ENCODE measurements around the gene UCHL1. TPM values are rescaled to one million over a fixed set of nuclear protein-coding genes. Genes with fewer than 3 reads are reported as not detected.

Gene UCHL1
- total RNA-seq, 1 experiment from 2014 or later = 0.54 TPM

DNA sequence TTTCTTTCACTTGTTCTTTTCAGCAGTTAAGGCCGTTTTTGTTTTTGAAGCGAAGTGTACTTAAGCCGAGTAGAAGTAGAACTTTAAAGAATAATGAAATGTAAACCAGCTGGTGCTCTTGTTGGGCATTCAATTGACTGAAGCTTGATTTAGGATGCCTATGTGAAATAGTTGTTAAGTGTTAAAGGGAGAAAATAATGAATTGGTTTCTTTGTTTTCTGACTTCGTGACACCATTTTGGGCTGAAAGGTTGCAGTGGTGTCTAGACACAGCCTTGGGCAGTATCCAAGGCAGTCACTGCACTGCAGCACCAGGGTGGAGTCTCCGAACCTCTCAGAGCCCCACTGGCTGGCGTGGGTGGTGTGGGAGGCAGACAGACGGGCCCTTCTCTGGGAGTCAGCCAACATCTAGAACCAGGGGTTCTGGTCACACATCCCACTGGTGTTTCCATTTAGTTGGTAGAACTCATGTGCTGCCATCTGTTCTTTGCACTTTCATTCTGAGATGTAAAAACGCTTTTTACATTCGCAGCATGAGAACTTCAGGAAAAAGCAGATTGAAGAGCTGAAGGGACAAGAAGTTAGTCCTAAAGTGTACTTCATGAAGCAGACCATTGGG is 3.5 kb downstream of the UCHL1 start:
- ChIA-PET CTCF (interaction anchor here (3.1 kb wide), 1 partner anchor 402 kb away, joined by 24 read pairs; no protein-coding TSS in a partner anchor), RAD21 (ENCODE audit: low non-redundant PET in 1 of 2, low total read pairs in 2 of 2, uncharacterized antibody in 2 of 2, unreplicated experiment in 2 of 2) (no interaction called here)
- no peak for ATAC-seq

More for the DNA sequence above, 3.5 kb downstream of the UCHL1 start:
- no peak overlapping the region for H3K27ac ChIP-seq (ENCODE audit: low read depth, low read length)
- intact Hi-C loops (cut with micrococcal nuclease) = no loop called here
- no peak overlapping the region for H3K4me2 ChIP-seq (ENCODE audit: low read length)
- H3K4me1 ChIP-seq (ENCODE audit: control insufficient read depth in 1 of 2, insufficient read depth in 2 of 2, low read length in 2 of 2) = peaks cover 0 to 8% of the 10 kb centered on the region in 2 experiments; a peak in 2 of 4 replicates
- no peaks in the 10 kb centered on the region for H3K9me2 ChIP-seq (ENCODE audit: insufficient read depth)
- no peaks in the 10 kb centered on the region for H3K9me3 ChIP-seq (ENCODE audit: control insufficient read depth in 1 of 2, insufficient read depth in 1 of 2, low read depth in 1 of 2, low read length in 2 of 2)
- DNase-seq (ENCODE audit: low read depth, low spot score) = no peak
- TF ChIP-seq EZH2phosphoT487 (IDR thresholded peaks at IDR 0.05; ENCODE audit: borderline replicate concordance) = no peak
- no peak for TF ChIP-seq SIN3A (IDR thresholded peaks at IDR 0.05; ENCODE audit: low read depth)
- TF ChIP-seq REST (IDR thresholded peaks at IDR 0.05; ENCODE audit: low read depth) = no peak
- no peak for TF ChIP-seq ZNF274 (IDR thresholded peaks at IDR 0.05; ENCODE audit: low read depth, low read length)
- TF ChIP-seq EGR1 (IDR thresholded peaks at IDR 0.05; ENCODE audit: low read depth) = no peak
- TF ChIP-seq ELF1 (IDR thresholded peaks at IDR 0.05; ENCODE audit: borderline replicate concordance, low read depth) = no peak
- TF ChIP-seq EZH2 (IDR thresholded peaks at IDR 0.05) = no peak
- no peak for TF ChIP-seq SRF (IDR thresholded peaks at IDR 0.05; ENCODE audit: low read depth)
- TF ChIP-seq, protein P1, sequence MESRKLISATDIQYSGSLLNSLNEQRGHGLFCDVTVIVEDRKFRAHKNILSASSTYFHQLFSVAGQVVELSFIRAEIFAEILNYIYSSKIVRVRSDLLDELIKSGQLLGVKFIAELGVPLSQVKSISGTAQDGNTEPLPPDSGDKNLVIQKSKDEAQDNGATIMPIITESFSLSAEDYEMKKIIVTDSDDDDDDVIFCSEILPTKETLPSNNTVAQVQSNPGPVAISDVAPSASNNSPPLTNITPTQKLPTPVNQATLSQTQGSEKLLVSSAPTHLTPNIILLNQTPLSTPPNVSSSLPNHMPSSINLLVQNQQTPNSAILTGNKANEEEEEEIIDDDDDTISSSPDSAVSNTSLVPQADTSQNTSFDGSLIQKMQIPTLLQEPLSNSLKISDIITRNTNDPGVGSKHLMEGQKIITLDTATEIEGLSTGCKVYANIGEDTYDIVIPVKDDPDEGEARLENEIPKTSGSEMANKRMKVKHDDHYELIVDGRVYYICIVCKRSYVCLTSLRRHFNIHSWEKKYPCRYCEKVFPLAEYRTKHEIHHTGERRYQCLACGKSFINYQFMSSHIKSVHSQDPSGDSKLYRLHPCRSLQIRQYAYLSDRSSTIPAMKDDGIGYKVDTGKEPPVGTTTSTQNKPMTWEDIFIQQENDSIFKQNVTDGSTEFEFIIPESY (IDR thresholded peaks at IDR 0.05; ENCODE audit: extremely low read depth, insufficient replicate concordance, low read length) = no peak
- TF ChIP-seq ATF3 (IDR thresholded peaks at IDR 0.05) = no peak
- no peak for TF ChIP-seq POLR2A (IDR thresholded peaks at IDR 0.05; ENCODE audit: borderline replicate concordance, extremely low read depth, insufficient read depth, insufficient read length)
- TF ChIP-seq SP1 (IDR thresholded peaks at IDR 0.05; ENCODE audit: low read depth) = no peak
- TF ChIP-seq, protein P2, sequence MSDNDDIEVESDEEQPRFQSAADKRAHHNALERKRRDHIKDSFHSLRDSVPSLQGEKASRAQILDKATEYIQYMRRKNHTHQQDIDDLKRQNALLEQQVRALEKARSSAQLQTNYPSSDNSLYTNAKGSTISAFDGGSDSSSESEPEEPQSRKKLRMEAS (IDR thresholded peaks at IDR 0.05) = no peak
- TF ChIP-seq, protein P3, sequence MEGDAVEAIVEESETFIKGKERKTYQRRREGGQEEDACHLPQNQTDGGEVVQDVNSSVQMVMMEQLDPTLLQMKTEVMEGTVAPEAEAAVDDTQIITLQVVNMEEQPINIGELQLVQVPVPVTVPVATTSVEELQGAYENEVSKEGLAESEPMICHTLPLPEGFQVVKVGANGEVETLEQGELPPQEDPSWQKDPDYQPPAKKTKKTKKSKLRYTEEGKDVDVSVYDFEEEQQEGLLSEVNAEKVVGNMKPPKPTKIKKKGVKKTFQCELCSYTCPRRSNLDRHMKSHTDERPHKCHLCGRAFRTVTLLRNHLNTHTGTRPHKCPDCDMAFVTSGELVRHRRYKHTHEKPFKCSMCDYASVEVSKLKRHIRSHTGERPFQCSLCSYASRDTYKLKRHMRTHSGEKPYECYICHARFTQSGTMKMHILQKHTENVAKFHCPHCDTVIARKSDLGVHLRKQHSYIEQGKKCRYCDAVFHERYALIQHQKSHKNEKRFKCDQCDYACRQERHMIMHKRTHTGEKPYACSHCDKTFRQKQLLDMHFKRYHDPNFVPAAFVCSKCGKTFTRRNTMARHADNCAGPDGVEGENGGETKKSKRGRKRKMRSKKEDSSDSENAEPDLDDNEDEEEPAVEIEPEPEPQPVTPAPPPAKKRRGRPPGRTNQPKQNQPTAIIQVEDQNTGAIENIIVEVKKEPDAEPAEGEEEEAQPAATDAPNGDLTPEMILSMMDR (IDR thresholded peaks at IDR 0.05 in 2 of 3, conservative IDR thresholded peaks at IDR 0.05 in 1 of 3; ENCODE audit: borderline replicate concordance in 1 of 3, insufficient read depth in 1 of 3, low read depth in 2 of 3, low read length in 2 of 3) = no peak
- TF ChIP-seq POLR2AphosphoS5 (IDR thresholded peaks at IDR 0.05; ENCODE audit: low read depth, low read length) = no peak
- TF ChIP-seq JUND (IDR thresholded peaks at IDR 0.05) = no peak
- TF ChIP-seq FOSL1 (IDR thresholded peaks at IDR 0.05; ENCODE audit: low read depth) = no peak
- no peak for TF ChIP-seq CEBPB (IDR thresholded peaks at IDR 0.05; ENCODE audit: low read depth)
- TF ChIP-seq CBX3 (IDR thresholded peaks at IDR 0.05; ENCODE audit: low read depth) = no peak
- H4K20me1 ChIP-seq (ENCODE audit: insufficient read depth) = no peaks in the 10 kb centered on the region
- BruUV-seq (replicated peaks) = no TSS peak
- H3K9ac ChIP-seq (ENCODE audit: low read length) = no peak overlapping the region
- no peak overlapping the region for H2AFZ ChIP-seq (ENCODE audit: low read depth, low read length, poor library complexity, severe bottlenecking)
- no peaks in the 10 kb centered on the region for H3K79me2 ChIP-seq (ENCODE audit: insufficient read depth, low read length)
- H3K4me3 ChIP-seq (replicated peaks in 1 of 2; ENCODE audit: low read depth in 1 of 2, low read length in 2 of 2) = no peak overlapping the region
- POLR2A ChIA-PET = no interaction called here
- H3K36me3 ChIP-seq (ENCODE audit: control insufficient read depth in 1 of 2, insufficient read depth in 2 of 2, low read length in 2 of 2) = no peaks in the 10 kb centered on the region
- no peaks in the 10 kb centered on the region for H3K27me3 ChIP-seq (ENCODE audit: insufficient read depth, low read length)
